NCI-H226 (cell line): Measurements from ENCODE around the gene PLOD2.
A peak's percentile ranks its signal among the peaks of the same experiment; 100 is the strongest.

Source experiments
- DNase-seq: peaks from one replicate; pipeline ENCODE4 v3.0.0-alpha.2; 2015

Gene PLOD2

GRCh38 chr3:146035366-146035765 is 125.6 kb downstream of the PLOD2 start:
- DNase-seq, result peak; percentile 20

- no peak for DNase-seq
These were observed 127.0 kb downstream of the PLOD2 start for GRCh38 chr3:146033950-146034349.

GRCh38 chr3:146026547-146026946 is 134.4 kb downstream of the PLOD2 start:
- no peak for DNase-seq

GRCh38 chr3:146024260-146024659 is 136.7 kb downstream of the PLOD2 start:
- peak; percentile 28 for DNase-seq

DNA sequence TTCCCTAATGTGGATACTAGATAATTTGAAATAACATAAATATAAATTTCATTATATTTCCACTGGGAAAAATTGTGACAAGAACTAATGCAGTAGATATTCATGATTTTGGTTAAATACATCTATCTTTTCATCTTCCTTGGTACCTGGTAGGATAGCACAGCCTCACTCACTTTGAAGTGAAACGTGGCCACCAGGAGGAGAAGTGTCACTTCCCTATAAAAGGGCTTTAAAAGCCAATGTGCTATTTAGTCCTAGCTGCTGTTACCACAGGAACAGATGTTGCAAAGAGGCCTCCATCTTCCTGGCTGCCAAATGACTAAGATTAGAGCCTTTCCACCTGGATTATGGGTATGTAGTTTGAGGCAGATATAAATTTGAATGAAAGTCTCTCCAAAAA is 140.0 kb downstream of the PLOD2 start:
- DNase-seq, result no peak

- DNase-seq, result no peak
These were observed 141.5 kb downstream of the PLOD2 start for GRCh38 chr3:146019508-146019907.
